ENCODE data around the gene ZNF570.
A peak's percentile ranks its signal among the peaks of the same experiment; 100 is the strongest.

GRCh38 chr19:37468961-37469777 is at the start of gene ZNF570:
- TF ChIP-seq RFX5 (IDR thresholded peaks at IDR 0.05; ENCODE audit: borderline replicate concordance, low read depth, low read length) (no peak), YY1 (IDR thresholded peaks at IDR 0.05; ENCODE audit: low read depth, low read length) (peak; percentile 48; the same call in 1 of the 2 replicates), KDM1A (IDR thresholded peaks at IDR 0.05; ENCODE audit: borderline replicate concordance, low read length) (no peak), KDM5A (IDR thresholded peaks at IDR 0.05; ENCODE audit: low read length) (no peak)

Data from H1 (cell line).